HepG2 (cell line): Measurements from ENCODE around the gene HAUS1. TPM values are rescaled to one million over a fixed set of nuclear protein-coding genes. Genes with fewer than 3 reads are reported as not detected.
A peak's percentile ranks its signal among the peaks of the same experiment; 100 is the strongest.

Source experiments
- ATF7 ChIP-seq, 2 experiments: fragments of 450-650 bp in 1 of 2; sonication (generic) in 1 of 2; formaldehyde crosslinking in 1 of 2; IDR thresholded peaks; 2 replicates each; pipeline versions ENCODE4 v1.4.0 to v1.6.1; 2016 to 2020; ENCODE audit warnings: antibody characterized with exemption in 1 of 2, mild to moderate bottlenecking in 1 of 2, missing genetic modification reagents in 1 of 2
- CBFB ChIP-seq: sonication (generic); formaldehyde crosslinking; IDR thresholded peaks from 2 replicates; pipeline ENCODE4 v1.4.0; 2020; ENCODE audit warnings: missing genetic modification reagents
- HNRNPUL1 ChIP-seq: fragments of 200-400 bp; formaldehyde crosslinking; IDR thresholded peaks from 2 replicates; pipeline ENCODE4 v1.6.1; 2017; ENCODE audit warnings: low read depth, mild to moderate bottlenecking, low read length, moderate library complexity
- KMT2A ChIP-seq: sonication (generic); formaldehyde crosslinking; IDR thresholded peaks from 2 replicates; pipeline ENCODE4 v1.4.0; 2020; ENCODE audit warnings: missing genetic modification reagents
- MBNL3 ChIP-seq: fragments of 250-450 bp; sonication (Bioruptor Pico); conservative IDR thresholded peaks from 2 replicates; pipeline ENCODE4 v1.8.0; 2022; ENCODE audit warnings: mild to moderate bottlenecking, inconsistent platforms
- MEIS1 ChIP-seq: sonication (generic); formaldehyde crosslinking; IDR thresholded peaks from 2 replicates; pipeline ENCODE4 v1.9.0; 2021; ENCODE audit warnings: mild to moderate bottlenecking, missing genetic modification reagents, moderate library complexity, borderline replicate concordance
- MXD4 ChIP-seq: IDR thresholded peaks from 2 replicates; pipeline ENCODE4 v1.6.1; 2016; ENCODE audit warnings: mild to moderate bottlenecking, missing biosample characterization, missing genetic modification reagents
- NFRKB ChIP-seq: fragments of 450-650 bp; IDR thresholded peaks from 2 replicates; pipeline ENCODE4 v1.6.1; 2017
- SAFB2 ChIP-seq: sonication (generic); formaldehyde crosslinking; IDR thresholded peaks from 2 replicates; pipeline ENCODE4 v1.5.1; 2020; ENCODE audit warnings: missing genetic modification reagents, low read depth, mild to moderate bottlenecking, borderline replicate concordance
- TOE1 ChIP-seq: sonication (generic); formaldehyde crosslinking; IDR thresholded peaks from 2 replicates; pipeline ENCODE4 v1.4.0; 2020; ENCODE audit warnings: mild to moderate bottlenecking, missing genetic modification reagents
- YEATS2 ChIP-seq: sonication (generic); formaldehyde crosslinking; IDR thresholded peaks from 2 replicates; pipeline ENCODE4 v1.4.0; 2020; ENCODE audit warnings: missing genetic modification reagents, borderline replicate concordance
- ZFP82 ChIP-seq: sonication (generic); formaldehyde crosslinking; IDR thresholded peaks from 2 replicates; pipeline ENCODE4 v1.5.1; 2020; ENCODE audit warnings: mild to moderate bottlenecking, missing genetic modification reagents, borderline replicate concordance
- ZNF12 ChIP-seq: sonication (generic); formaldehyde crosslinking; IDR thresholded peaks from 2 replicates; pipeline ENCODE4 v1.5.0; 2020; ENCODE audit warnings: missing genetic modification reagents
- ZNF282 ChIP-seq: fragments of 450-650 bp; IDR thresholded peaks from 2 replicates; pipeline ENCODE4 v1.6.1; 2018; ENCODE audit not compliant: partially characterized antibody
- ZNF44 ChIP-seq: sonication (generic); formaldehyde crosslinking; IDR thresholded peaks from 2 replicates; pipeline ENCODE4 v1.5.1; 2020; ENCODE audit warnings: mild to moderate bottlenecking, missing genetic modification reagents
- ZNF460 ChIP-seq: sonication (generic); formaldehyde crosslinking; IDR thresholded peaks from 2 replicates; pipeline ENCODE4 v1.5.1; 2020; ENCODE audit warnings: missing genetic modification reagents, mild to moderate bottlenecking, borderline replicate concordance
- ZNF616 ChIP-seq: sonication (generic); formaldehyde crosslinking; IDR thresholded peaks from 2 replicates; pipeline ENCODE4 v1.5.0; 2020; ENCODE audit warnings: low read depth, mild to moderate bottlenecking, missing genetic modification reagents
- ZNF713 ChIP-seq: sonication (generic); formaldehyde crosslinking; IDR thresholded peaks from 2 replicates; pipeline ENCODE4 v1.4.0; 2020; ENCODE audit warnings: mild to moderate bottlenecking, missing genetic modification reagents
- ZNF724P ChIP-seq: sonication (generic); formaldehyde crosslinking; IDR thresholded peaks from 2 replicates; pipeline ENCODE4 v1.8.0; 2022; ENCODE audit warnings: missing genetic modification reagents, borderline replicate concordance
- polyA plus RNA-seq, 8 experiments: library from polyadenylated mRNA; depleted of rRNA in 3 of 8; stranded (reverse) in 7 of 8; unstranded in 1 of 8; fragments of >200 nt; fragmentation: Illumina TruSeq in 4 of 8; extraction: Trizol in 4 of 8; gene quantifications; 2 replicates each; pipeline versions ENCODE4 v1.2.1 to v1.2.3, GENCODE V29; 2011 to 2016; ENCODE audit warnings: low read depth in 4 of 8, missing spikeins in 1 of 8, mixed read lengths in 1 of 8; ENCODE audit not compliant: insufficient read depth in 1 of 8
- total RNA-seq, 5 experiments: library from RNA; depleted of rRNA; stranded (reverse); fragments of >200 nt; fragmentation: Illumina TruSeq; extraction: Trizol; gene quantifications; 2 replicates each; pipeline ENCODE4 v1.2.3, GENCODE V29; 2016; ENCODE audit warnings: low read depth in 1 of 5
- TF ChIP-seq, protein P1 (sequence below): sonication (generic); formaldehyde crosslinking; IDR thresholded peaks from 2 replicates; pipeline ENCODE4 v1.8.0; 2022; ENCODE audit warnings: mild to moderate bottlenecking, missing genetic modification reagents; ENCODE audit not compliant: insufficient replicate concordance
- TF ChIP-seq, protein P2 (sequence below): sonication (generic); formaldehyde crosslinking; IDR thresholded peaks from 2 replicates; pipeline ENCODE4 v1.4.0; 2020; ENCODE audit warnings: missing genetic modification reagents, borderline replicate concordance
- TF ChIP-seq, protein P3 (sequence below): sonication (generic); formaldehyde crosslinking; conservative IDR thresholded peaks from 2 replicates; pipeline ENCODE4 v1.4.0; 2020; ENCODE audit warnings: missing genetic modification reagents
- TF ChIP-seq, protein P4 (sequence below): IDR thresholded peaks from 2 replicates; pipeline ENCODE4 v1.6.1; 2016
- TF ChIP-seq, protein P5 (sequence below): IDR thresholded peaks from 2 replicates; pipeline ENCODE4 v1.6.1; 2016; ENCODE audit warnings: low read depth, borderline replicate concordance

HAUS1 gene
- total and polyA plus RNA-seq, 2 of the 13 experiments (the other 11 are each of a cell fraction or from before 2014, with no cell fraction given), result 20.6 to 59.2 TPM

DNA sequence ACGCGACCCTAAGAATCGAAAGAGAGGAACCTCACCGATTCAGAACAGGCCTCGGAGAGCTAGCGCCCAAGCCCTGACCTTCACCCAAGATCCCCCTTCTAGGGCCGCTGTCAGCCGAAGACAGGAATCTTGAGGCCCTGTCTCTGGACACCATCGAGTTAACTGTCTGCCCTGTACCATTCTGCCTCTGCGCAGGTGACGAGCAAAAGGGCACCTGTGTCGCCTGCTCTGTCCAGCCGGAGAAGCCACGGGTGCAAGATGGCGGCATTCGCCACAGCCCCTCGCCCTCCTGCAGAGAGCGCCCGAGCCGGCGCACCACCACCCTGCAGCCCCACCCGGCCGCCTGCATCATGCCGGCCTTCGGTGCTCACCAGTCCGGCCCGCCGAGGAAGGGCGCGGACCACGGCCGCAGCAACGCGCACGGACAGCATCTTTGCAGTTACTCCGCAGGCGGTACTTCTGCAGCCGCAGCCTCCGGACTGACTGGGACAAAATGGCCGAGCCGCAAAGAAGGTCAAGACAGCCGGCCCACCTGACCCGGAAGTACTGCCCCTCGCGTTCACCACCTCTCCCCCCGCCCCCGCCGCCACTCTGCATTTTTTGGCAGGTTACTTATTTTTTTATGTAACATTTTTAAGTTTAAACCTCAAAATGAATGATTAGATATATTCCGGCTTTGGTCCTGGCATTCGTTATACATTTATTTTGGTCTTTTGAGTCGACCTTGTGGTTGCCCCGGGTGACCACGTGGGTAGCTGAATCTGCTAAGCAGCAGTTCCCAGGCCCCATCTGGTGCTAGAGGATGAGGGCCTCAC is 6.2 kb upstream of the HAUS1 start, which contains the start of gene ATP5F1A (continued):
- TF ChIP-seq MXD4 (CRISPR knock-in tag) (peak; percentile 74), ZNF460 (CRISPR knock-in tag) (no peak), ZNF616 (0 out of 2 replicates have a peak, but pooled peaks have one; percentile 26), ZFP82 (CRISPR knock-in tag) (no peak), KMT2A (peak; percentile 81), ZNF282 (no peak), MBNL3 (CRISPR knock-in tag) (no peak), ZNF713 (CRISPR knock-in tag) (peak; percentile 80; the same call in 1 of the 2 replicates), NFRKB (peak; percentile 89), YEATS2 (CRISPR knock-in tag) (peak; percentile 81; the same call in 1 of the 2 replicates), ZNF44 (CRISPR knock-in tag) (peak; percentile 76; the same call in 1 of the 2 replicates), ZNF724P (CRISPR knock-in tag) (no peak), ATF7 (IDR thresholded peaks at IDR 0.05) (no peak), ATF7 (CRISPR knock-in tag; IDR thresholded peaks at IDR 0.05) (no peak), TOE1 (CRISPR knock-in tag) (no peak), CBFB (CRISPR knock-in tag) (peak; percentile 74), HNRNPUL1 (no peak), SAFB2 (no peak), MEIS1 (CRISPR knock-in tag) (0 out of 2 replicates have a peak, but pooled peaks have one; percentile 46), ZNF12 (CRISPR knock-in tag) (no peak)
- TF ChIP-seq, protein P1, sequence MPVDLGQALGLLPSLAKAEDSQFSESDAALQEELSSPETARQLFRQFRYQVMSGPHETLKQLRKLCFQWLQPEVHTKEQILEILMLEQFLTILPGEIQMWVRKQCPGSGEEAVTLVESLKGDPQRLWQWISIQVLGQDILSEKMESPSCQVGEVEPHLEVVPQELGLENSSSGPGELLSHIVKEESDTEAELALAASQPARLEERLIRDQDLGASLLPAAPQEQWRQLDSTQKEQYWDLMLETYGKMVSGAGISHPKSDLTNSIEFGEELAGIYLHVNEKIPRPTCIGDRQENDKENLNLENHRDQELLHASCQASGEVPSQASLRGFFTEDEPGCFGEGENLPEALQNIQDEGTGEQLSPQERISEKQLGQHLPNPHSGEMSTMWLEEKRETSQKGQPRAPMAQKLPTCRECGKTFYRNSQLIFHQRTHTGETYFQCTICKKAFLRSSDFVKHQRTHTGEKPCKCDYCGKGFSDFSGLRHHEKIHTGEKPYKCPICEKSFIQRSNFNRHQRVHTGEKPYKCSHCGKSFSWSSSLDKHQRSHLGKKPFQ (CRISPR knock-in tag), result no peak
- TF ChIP-seq, protein P2, sequence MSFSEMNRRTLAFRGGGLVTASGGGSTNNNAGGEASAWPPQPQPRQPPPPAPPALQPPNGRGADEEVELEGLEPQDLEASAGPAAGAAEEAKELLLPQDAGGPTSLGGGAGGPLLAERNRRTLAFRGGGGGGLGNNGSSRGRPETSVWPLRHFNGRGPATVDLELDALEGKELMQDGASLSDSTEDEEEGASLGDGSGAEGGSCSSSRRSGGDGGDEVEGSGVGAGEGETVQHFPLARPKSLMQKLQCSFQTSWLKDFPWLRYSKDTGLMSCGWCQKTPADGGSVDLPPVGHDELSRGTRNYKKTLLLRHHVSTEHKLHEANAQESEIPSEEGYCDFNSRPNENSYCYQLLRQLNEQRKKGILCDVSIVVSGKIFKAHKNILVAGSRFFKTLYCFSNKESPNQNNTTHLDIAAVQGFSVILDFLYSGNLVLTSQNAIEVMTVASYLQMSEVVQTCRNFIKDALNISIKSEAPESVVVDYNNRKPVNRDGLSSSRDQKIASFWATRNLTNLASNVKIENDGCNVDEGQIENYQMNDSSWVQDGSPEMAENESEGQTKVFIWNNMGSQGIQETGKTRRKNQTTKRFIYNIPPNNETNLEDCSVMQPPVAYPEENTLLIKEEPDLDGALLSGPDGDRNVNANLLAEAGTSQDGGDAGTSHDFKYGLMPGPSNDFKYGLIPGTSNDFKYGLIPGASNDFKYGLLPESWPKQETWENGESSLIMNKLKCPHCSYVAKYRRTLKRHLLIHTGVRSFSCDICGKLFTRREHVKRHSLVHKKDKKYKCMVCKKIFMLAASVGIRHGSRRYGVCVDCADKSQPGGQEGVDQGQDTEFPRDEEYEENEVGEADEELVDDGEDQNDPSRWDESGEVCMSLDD (CRISPR knock-in tag), result no peak
- TF ChIP-seq, protein P3, sequence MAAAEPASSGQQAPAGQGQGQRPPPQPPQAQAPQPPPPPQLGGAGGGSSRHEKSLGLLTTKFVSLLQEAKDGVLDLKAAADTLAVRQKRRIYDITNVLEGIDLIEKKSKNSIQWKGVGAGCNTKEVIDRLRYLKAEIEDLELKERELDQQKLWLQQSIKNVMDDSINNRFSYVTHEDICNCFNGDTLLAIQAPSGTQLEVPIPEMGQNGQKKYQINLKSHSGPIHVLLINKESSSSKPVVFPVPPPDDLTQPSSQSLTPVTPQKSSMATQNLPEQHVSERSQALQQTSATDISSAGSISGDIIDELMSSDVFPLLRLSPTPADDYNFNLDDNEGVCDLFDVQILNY (CRISPR knock-in tag), result no peak
- TF ChIP-seq, protein P4, sequence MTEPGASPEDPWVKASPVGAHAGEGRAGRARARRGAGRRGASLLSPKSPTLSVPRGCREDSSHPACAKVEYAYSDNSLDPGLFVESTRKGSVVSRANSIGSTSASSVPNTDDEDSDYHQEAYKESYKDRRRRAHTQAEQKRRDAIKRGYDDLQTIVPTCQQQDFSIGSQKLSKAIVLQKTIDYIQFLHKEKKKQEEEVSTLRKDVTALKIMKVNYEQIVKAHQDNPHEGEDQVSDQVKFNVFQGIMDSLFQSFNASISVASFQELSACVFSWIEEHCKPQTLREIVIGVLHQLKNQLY, result no peak
- TF ChIP-seq, protein P5, sequence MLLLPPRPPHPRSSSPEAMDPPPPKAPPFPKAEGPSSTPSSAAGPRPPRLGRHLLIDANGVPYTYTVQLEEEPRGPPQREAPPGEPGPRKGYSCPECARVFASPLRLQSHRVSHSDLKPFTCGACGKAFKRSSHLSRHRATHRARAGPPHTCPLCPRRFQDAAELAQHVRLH (CRISPR knock-in tag), result no peak; the same call in 1 of the 2 replicates
